ENCODE data around the gene PDAP1. TPM values are rescaled to one million over a fixed set of nuclear protein-coding genes. Genes with fewer than 3 reads are reported as not detected.

The PDAP1 gene
- total and polyA plus RNA-seq, 2 of the 4 experiments (the other 2 are of a cell fraction) = 40.3 to 193 TPM

- no peak for TF ChIP-seq CHD1 (IDR thresholded peaks at IDR 0.05; ENCODE audit: low read depth, low read length)
- peak; percentile 60; the same call in 1 of the 2 replicates for TF ChIP-seq MXI1 (IDR thresholded peaks at IDR 0.05; ENCODE audit: borderline replicate concordance, low read depth, low read length)
- no peak for TF ChIP-seq RFX5 (IDR thresholded peaks at IDR 0.05; ENCODE audit: low read depth, low read length)
- DNase-seq (peak; percentile 59), ATAC-seq (ENCODE audit: low read depth) (0 out of 2 replicates have a peak, but pooled peaks have one; percentile 2)
- Histone ChIP-seq H2AK9ac (replicated peaks; ENCODE audit: low read depth, low read length, poor library complexity) (no peak overlapping the region), H2BK120ac (ENCODE audit: low read depth, low read length) (no peak overlapping the region), H4K5ac (ENCODE audit: low read depth, low read length) (no peak overlapping the region), H3K9ac (ENCODE audit: low read depth, low read length) (no peak overlapping the region), H3K36me3 (ENCODE audit: control insufficient read depth, insufficient read depth, low read length) (peaks cover 42% of the 10 kb centered on the region), H4K8ac (ENCODE audit: low read depth in 2 of 2, low read length in 2 of 2) (no peak overlapping the region), H2BK15ac (ENCODE audit: low read depth, low read length) (no peak overlapping the region), H3K23ac (ENCODE audit: low read depth, low read length) (no peak overlapping the region), H3K14ac (replicated peaks; ENCODE audit: low read depth, low read length) (no peak overlapping the region), H3K4me3 (ENCODE audit: insufficient read depth, low read depth, low read length) (no peak overlapping the region), H3K4me1 (ENCODE audit: control insufficient read depth, insufficient read depth, low read length) (peaks cover 8% of the 10 kb centered on the region; the same call in 1 of the 2 replicates), H2BK20ac (ENCODE audit: low read depth, low read length) (no peak overlapping the region), H2AK5ac (ENCODE audit: low read depth, low read length) (no peak overlapping the region), H3K9me1 (ENCODE audit: insufficient read depth, low read length) (peaks cover 12% of the 10 kb centered on the region), H3K4me2 (ENCODE audit: low read depth, low read length) (no peak overlapping the region), H3K27ac (ENCODE audit: insufficient read depth, low read length) (no peak overlapping the region), H3K79me1 (ENCODE audit: low read depth in 1 of 2, low read length in 2 of 2) (peaks cover 18 to 77% of the 10 kb centered on the region in 2 experiments), H3K56ac (ENCODE audit: extremely low read depth, insufficient read depth, low read length) (no peak overlapping the region), H3K4ac (ENCODE audit: low read depth, low read length) (no peak overlapping the region), H3K9me3 (ENCODE audit: control insufficient read depth, insufficient read depth, low read length) (no peaks in the 10 kb centered on the region), H2AFZ (replicated peaks; ENCODE audit: low read length, poor library complexity) (peak overlapping the region; percentile 1), H3K27me3 (ENCODE audit: control insufficient read depth, insufficient read depth, low read length) (no peaks in the 10 kb centered on the region), H4K20me1 (ENCODE audit: insufficient read depth, low read length) (peaks cover 68% of the 10 kb centered on the region), H2BK5ac (ENCODE audit: low read depth, low read length, poor library complexity, severe bottlenecking) (no peak overlapping the region), H4K91ac (ENCODE audit: insufficient read depth, low read depth, low read length) (no peak overlapping the region), H3K18ac (ENCODE audit: low read depth, low read length) (no peak overlapping the region)
- ChIA-PET CTCF (no interaction called here), POLR2A (ENCODE audit: unreplicated experiment) (interaction anchor here (0.6 kb wide), 1 partner anchor 659 kb away, joined by 3 read pairs; no protein-coding TSS in a partner anchor)
- BruUV-seq (replicated peaks) = no TSS peak
- in situ Hi-C loops (cut with MboI; ENCODE audit: low sequenced_read_pairs) = no loop called here
- intact Hi-C loops (cut with micrococcal nuclease) = no loop called here
- WGBS, 2 experiments (ENCODE audit: extremely low coverage in 2 of 2, insufficient read length in 1 of 2) = 85% methylated on average over 16 of the region's 18 CpGs; no CpG with 5 or more reads in 1 of the 2 experiments
- dilution Hi-C loops (cut with HindIII; ENCODE audit: low sequenced_read_pairs, unreplicated experiment) = no loop called here
Observed at GRCh38 chr7:99404235-99404976, 4.0 kb downstream of the PDAP1 start.

Measured in IMR-90 (cell line).